Right ventricle myocardium superior (tissue), 1 donor: ENCODE data around the gene SRGAP2C. TPM values are rescaled to one million over a fixed set of nuclear protein-coding genes. Genes with fewer than 3 reads are reported as not detected.
"Not testable (repeated sequence)": the region's sequence is repeated elsewhere in the genome, so short reads cannot be mapped to it uniquely, and the experiment has no call there.

Experiments used
- ATAC-seq: fragments of 200-7000 bp; cut with Tn5 transposase; one replicate; pipeline ENCODE4 v1.9.1; 2020; ENCODE audit warnings: mild to moderate bottlenecking; ENCODE audit not compliant: poor library complexity
- DNase-seq: peaks from one replicate; pipeline ENCODE4 v3.0.0-alpha.2; 2020
- intact Hi-C: fragments of 100-400 bp; cut with DNase I; formaldehyde crosslinking; loops from one replicate; pipeline ENCODE4 v1.11.2; 2022
- total RNA-seq: library from RNA; stranded (reverse); fragmentation: NEBNext Ultra II Directional; extraction: Animal tissue kit (Norgen Biotek cat#: 25700); gene quantifications from one replicate; pipeline ENCODE4 v1.2.1, GENCODE V29; 2021
- donor health status: DM: no; HTN: yes; CAD: no; lungs with severe emphysema.

The SRGAP2C gene
- total RNA-seq, 1 donor from 2014 or later: 10.8 TPM

DNA sequence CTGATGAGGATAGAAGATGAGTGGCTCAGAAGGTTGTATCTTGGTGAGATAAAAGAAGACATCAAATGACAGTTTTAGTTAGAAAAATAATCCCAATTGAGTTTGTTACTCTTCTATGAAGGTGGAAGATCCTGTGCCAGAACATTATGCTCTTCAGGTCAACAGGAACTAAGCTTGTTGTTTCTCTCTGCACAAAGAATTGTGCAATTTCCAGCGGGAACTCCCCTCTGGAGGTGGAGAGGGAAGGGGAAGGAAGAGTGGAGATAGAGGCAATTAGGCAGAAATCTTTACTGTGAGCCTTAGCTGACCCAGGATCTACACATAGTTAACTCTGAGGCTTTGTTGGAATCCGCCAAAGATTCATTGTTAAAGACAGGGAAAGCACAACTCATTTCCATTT, 77.4 kb downstream of the SRGAP2C start:
- intact Hi-C loops, DNase-seq: not testable (repeated sequence)
- peak; percentile 70 for ATAC-seq

DNA sequence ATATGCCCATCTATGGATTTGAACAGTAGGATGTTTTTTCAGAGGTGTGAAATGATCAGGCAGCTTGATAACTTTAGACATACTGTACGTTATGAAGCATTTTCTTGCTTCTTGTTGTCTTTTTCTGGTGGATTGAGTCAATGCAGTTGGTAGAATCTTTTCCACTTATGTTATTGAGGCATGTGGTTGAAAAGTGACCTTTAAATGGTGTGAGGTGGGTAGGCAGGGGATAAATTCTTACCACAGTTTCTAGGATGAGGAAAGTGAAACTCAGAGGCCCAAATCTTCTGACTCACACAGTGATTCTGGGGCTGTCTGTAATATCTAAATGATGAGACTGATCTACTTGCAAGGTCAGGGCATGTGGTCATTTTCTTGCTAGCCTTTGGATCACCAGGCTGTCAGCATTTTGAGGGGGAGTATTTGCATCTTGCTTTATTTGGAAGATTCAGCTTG, 79.0 kb downstream of the SRGAP2C start:
- intact Hi-C loops, ATAC-seq, DNase-seq: not testable (repeated sequence)

DNA sequence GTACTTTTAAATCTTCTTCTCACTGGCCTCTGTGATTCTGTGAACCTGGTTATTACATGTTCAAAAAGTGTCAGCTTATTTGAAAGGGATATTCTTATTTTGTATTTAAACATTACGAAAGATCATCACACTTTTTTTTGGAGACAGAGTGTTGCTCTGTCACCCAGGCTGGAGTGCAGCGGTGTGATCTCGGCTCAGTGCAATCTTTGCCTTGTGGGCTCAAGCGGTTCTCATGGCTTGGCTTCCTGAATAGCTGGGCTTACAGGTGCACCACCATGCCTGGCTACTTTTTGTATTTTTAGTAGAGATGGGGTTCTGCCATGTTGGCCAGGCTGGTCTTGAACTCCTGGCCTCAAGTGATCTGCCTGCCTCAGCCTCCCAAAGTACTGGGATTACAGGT, 82.3 kb downstream of the SRGAP2C start:
- DNase-seq, intact Hi-C loops, ATAC-seq: not testable (repeated sequence)

DNA sequence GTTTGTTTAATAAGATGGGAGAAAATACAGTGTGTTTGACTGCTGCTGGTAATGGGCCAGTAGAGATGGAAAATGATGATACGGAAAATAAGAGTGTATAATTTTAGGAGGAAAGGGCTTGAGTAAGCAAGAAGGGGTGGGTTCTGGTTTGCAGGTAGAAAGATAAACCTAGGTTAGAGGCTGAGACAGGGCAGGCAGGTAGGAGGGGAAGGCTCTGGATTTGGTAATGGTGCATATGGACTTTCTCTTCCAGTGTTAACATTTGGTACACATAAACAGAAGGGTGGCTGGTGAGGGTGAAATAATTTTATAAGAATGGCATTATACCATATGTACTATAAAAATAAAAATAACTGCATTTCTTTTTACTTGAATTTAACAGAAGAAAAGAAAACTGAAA, 84.5 kb downstream of the SRGAP2C start:
- ATAC-seq, intact Hi-C loops, DNase-seq: not testable (repeated sequence)

DNA sequence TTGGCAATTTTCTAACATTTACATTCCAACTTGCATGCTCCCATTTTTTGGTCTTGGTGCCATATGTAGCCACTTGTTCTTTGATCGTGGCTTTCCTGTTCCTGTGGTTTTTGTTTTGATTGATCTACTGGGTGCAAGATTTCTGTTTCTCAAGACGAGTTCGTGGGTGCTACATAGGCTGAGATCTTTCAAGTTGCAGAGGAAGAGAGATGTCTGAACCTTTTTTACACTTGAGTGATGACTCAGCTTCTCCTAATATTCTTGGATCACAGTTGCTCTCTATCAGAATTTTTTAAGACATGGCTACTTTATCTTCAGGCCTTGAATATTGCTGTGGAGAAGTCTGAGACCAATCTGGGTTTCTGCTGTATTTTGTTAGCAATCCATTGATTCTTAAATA, 85.2 kb downstream of the SRGAP2C start:
- DNase-seq, intact Hi-C loops: not testable (repeated sequence)
- ATAC-seq: peak; percentile 59

DNA sequence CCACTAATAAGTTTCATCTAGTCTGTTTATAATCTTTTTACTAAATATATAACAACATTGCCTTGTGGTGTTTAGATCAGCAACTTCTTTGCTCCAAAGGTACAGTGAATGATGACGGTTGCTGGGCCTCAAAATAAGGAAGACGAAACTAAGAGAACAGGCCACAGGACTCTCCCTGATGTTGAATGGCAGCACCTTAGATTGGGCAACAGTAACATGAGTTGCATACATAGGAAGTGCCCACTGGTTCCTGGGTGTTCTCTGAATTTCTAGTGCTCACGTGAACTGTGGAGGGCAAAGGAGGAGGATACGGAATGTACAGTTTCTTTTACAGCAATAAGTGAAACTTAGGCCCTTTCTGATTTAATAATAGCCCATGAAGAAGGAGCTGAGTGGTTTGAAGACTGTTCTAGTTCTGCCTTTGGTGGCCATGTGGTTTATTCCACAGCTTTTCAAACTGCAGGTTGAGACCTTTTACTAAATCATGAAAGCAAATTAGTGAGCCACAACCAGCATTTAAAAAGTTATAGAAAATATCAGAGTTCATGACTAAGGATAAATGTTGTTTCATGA, 86.5 kb downstream of the SRGAP2C start:
- peak; percentile 71 for ATAC-seq

DNA sequence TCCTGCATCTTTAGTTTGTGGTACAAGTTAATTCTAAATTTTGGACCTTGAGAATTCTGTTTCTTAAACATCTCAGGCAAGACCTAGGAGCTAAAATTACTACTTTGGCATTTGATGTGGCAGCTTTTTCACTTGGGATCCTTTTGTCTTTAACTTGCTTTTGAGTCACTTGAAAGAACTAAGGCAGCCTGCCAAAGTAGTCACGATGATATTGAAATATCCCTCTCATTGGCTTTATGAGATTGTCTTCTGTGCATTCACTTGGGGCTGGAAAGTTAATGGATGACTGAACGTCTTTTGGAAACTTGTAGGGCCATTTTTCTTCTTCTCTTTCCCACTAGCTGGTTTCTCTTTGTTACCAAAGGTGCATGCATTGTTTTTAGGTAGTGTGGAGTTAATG, 90.7 kb downstream of the SRGAP2C start:
- intact Hi-C loops, ATAC-seq, DNase-seq: not testable (repeated sequence)

More for the DNA sequence above, 86.5 kb downstream of the SRGAP2C start:
- intact Hi-C loops, DNase-seq: not testable (repeated sequence)

DNA sequence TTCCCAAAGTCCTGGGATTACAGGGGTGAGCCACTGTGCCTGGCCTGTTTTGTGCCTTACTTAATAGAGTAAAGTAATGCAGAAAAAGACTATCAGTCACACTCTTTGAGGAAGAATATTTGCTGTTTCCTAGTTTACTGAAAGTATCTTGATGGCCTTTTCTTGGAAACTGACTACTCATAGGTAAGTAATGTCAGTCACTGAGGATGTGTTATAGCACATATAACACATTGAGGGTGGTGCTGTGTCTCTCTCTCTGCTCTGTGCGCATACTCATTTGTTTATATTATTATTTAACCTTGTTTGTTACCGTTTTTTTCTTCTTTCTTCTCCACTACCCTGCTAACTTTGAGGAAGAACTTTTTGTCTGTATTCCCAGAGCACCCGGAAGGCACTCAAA, 93.4 kb downstream of the SRGAP2C start:
- ATAC-seq, intact Hi-C loops: not testable (repeated sequence)
- peak; percentile 10 for DNase-seq

DNA sequence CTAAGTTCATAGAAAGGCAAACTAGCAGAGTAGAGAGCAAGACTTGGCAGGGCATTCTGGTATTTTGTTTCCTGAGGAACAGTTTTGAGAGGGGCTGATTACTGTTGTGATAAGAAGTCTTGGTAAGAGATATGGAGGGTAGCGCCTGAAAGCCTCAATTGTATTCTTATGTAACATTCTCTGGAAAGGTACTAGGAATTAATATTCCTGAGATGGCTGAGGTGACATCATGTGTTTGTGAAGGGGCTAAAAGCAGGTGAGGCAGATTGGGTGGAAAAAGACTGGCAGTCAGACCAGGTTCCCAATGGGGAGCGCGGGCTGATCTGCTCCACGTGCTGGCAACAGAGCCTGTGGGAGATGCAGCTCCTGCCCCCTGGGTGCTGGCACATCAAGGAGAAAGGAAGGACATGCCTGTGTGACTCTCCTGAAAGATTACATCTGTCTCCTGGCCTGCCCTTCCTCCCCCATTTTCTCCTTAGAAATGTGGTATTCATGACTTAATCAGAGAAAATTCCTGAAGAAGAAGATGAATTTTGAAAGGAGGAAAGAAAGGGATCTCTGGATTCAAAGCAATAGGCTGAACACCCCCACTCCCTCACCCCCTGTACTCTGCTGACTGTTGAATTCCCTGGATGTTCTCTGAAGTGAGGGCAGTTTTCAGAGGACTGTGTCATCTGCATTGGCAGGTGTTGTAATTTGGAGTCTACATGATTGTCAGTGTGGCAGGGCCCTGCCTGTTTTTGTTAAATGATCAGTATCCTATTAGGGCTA, 94.2 kb downstream of the SRGAP2C start:
- intact Hi-C loops, ATAC-seq, DNase-seq: not testable (repeated sequence)

DNA sequence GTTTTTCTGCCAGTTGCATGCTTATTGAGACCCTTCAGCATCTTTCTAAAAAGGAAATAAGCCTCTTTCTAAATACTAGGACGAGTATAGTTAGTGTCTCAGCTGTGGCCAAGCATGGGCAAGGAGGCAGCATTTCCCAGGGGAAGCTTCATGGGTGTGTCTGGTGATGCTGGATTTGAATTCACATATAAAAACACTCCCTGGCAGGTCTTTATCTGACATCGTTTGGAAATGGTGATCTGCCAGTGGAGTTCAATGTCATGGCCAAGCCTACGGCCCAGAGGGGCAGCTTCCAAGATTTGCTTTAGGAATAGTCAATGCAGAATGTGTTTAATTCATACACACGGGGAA, 94.7 kb downstream of the SRGAP2C start:
- intact Hi-C loops, ATAC-seq, DNase-seq: not testable (repeated sequence)

DNA sequence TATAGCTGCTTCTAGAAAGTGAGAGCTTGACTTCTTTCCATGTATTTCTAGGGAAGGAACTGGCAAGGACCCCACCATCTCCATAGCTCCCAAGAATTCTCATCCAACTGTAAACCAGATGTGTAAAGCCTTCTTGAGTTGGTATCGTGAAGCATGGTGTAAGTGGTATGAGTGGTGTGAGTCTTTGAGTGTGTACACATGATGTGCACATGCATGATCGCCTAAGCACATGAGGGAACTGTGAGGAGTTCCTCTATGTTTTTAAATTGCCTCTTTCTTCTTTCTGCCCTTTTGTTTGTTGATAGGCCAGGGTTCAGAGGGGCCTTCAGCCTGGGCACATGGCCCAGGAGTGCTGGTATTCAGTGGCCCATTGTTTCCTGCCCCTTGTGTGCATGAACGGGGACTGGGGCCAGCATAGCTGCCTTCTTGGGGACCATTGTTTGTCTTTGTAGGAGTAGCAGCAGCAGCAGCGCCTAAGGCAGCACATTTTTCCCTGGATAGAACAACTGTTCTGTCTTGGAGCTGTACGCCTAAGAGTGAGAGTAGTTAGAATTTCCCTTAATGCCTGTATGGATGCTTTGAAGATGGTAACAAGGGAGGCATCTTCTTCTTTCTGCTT, 96.0 kb downstream of the SRGAP2C start:
- DNase-seq, intact Hi-C loops, ATAC-seq: not testable (repeated sequence)

DNA sequence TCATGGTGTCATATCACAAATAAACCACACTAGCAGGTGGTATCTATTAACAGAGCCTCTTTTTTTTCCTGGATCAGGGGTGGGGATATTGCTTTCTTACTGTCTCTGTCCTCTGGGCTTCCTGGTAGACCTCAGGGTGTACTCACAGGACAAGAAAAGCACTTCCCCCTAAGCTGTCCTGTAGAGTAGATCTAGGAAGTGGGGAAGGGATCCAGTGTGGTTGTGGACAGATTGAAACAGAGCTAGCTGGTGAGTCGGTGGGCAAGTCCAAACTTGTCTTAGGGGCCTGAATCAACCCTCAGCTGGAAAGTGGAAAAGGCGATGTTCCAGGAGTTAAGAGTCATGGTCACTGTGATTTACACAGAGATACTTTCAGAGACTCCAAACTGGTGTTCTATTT, 96.7 kb downstream of the SRGAP2C start:
- intact Hi-C loops, ATAC-seq, DNase-seq: not testable (repeated sequence)

DNA sequence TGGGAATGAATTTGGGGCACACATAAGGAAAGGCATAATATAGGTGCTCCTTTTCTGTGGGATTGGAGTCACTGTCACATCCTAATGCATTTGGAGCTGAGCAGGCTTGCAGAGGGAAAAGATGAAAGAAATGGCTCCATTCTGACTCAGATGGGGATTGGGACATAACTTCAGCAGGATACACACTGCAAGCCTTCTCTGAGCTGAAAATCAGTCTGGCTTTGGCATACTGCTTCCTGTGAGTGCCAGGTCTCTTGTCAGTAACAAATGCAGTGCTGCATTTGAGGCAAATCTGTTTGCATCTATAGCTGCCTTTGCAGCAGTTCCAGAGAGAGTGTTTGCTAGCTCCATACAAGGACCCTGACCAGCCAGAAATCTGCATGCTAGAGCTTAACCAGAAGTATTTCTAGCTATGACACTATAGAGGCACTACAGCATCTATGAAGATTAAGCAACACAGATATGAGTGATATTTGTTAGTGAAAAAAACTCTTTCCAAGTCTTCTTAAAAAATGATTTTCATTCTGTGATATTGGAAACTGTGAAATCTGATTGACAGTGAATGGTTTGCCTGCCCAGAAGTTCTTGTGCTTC, 98.9 kb downstream of the SRGAP2C start:
- DNase-seq, ATAC-seq, intact Hi-C loops: not testable (repeated sequence)

DNA sequence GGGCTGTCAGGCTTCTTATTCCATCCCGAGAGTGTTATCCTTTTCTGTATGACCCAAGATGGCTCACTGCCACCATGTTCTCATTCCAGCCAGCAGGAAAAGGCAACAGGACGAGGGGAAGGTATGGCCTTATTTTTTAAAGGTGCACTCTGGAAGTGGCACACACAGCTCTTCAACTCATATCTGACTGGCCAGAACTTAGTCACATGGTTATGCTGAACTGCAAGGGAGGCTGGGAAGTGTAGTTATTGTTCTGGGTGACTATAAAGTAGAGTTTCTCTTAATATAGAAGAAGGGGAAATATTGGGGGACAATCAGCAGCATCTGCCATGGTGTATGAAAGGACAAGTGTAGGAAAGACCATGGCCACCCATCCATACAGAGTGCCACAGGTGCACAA, 107.8 kb downstream of the SRGAP2C start:
- intact Hi-C loops, DNase-seq: not testable (repeated sequence)
- ATAC-seq: peak; percentile 49

DNA sequence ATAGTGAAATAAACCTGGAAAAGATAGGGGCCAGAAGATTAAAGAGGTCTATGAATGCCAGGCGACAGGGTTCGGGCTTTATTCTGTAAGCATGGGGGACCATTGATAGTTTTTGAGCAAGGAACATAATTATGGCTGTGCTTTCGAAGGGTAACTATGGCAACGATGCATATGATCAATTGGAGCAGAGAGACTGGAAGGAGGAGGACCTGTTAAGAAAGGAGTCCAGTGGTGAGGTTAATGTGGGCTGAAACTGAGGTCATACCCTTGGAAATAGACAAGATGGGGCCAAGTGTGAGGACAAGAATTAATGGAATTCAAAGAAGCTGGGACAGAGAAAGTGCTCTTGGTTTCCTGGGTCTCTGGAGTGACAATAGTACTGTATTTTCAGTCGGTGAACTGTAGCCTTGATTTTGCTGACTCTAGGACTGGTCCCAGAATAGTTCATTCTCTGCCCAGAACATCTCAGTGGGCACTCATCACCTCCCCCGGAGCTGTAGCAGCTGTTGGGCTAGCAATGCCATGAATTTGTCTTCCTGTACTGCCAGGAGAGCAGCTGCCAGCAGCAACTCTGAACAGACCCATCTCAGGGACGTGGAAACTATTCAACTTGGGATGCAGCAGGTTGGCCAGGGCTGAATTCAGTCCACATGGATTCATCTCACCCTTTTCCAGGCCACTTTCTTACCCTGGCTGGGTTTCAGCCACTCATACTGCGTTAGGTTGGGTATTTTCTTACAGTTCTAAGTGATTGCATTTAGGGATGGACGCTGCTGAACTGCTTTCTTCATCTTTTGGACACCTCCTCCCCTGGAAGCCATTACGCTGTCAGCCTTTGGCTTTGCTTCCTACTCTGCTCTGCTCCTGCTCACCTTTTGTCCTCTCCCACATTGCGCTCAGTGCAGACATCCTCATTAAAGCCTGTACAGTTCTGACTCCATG, 108.8 kb downstream of the SRGAP2C start:
- intact Hi-C loops, DNase-seq: not testable (repeated sequence)
- ATAC-seq: peak; percentile 98

DNA sequence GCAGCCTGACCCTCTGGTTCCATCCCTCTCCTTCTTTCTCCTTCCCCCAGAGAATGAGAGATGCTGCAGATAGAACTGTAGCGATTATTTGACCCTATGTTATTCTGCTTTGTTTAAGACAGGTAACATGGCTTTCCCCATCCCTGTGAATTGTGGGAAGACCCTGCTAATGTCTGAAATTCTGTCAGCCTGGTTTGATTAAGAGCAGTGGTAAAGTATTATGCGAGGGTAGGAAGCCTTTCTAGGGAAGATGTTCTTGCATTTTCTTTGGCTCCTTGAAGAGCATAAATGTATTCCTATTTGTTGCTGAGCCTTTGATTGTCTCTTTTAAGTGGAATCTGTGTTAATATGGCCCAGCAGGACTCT, 109.4 kb downstream of the SRGAP2C start:
- intact Hi-C loops, DNase-seq, ATAC-seq: not testable (repeated sequence)

DNA sequence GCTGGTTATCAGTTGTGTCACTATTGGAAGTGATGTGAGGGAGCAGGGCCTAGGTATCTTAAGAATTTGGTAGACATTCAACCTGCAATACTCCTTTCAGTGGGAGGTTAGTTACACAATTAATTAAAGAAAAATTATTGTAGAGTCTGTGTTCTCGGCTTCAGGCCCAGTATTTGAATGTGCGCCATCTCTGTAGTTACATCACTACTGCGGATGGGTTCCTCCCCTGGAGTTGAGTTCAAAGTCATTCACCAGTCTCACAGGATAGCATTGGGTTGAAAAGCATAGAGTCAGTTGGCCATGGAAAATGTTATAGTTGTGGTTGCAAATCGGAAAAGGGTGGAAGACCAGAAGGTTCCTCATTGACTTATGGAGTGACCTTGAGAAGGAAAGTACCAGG, 111.8 kb downstream of the SRGAP2C start:
- ATAC-seq, intact Hi-C loops, DNase-seq: not testable (repeated sequence)

DNA sequence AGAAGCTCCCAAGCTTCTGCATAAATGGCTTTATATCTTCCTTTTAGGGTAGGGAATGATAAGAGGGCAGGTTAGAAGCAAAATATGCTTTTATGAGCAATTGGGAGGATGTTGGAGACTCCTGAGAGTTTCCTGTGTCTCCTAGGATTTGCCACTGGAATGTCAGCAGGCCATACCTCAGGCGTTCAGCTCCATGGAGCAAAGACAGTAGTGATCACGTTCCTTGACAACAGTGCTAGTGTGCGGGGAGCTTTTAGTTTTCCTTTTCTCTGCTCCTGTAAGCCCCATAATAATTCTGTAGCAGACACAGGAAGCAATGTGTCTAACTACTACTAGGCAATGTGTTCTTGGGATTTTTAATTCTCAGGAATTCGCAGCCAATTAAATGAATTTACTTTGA, 113.8 kb downstream of the SRGAP2C start:
- intact Hi-C loops, DNase-seq, ATAC-seq: not testable (repeated sequence)
